Measurements from ENCODE around the gene APOB. TPM values are rescaled to one million over a fixed set of nuclear protein-coding genes. Genes with fewer than 3 reads are reported as not detected.
"Not testable (repeated sequence)": the region's sequence is repeated elsewhere in the genome, so short reads cannot be mapped to it uniquely, and the experiment has no call there.

Gene APOB
- polyA plus RNA-seq, 1 of the 3 experiments (the other 2 are of a cell fraction), result not detected

GRCh38 chr2:21030983-21031968 lies 12.6 kb downstream of the APOB start:
- no peaks in the 10 kb centered on the region for H3F3A ChIP-seq (replicated peaks; ENCODE audit: insufficient read depth)
- H3K9ac ChIP-seq, result no peak overlapping the region
- H3K9me3 ChIP-seq, result no peaks in the 10 kb centered on the region
- DNase-seq, result no peak
- ChIA-PET CTCF (interaction anchor here (1.2 to 3.1 kb wide), 2 partner anchors 11 to 250 kb away, joined by 3 to 23 read pairs; partner anchors contain the start of gene APOB), POLR2A (interaction anchor here (0.6 kb wide), 1 partner anchor 656 kb away, joined by 5 read pairs; no protein-coding TSS in a partner anchor)
- H3K27ac ChIP-seq (ENCODE audit: low read depth in 2 of 2, low read length in 1 of 2), result no peak overlapping the region
- no peak overlapping the region for H3K4me3 ChIP-seq (ENCODE audit: low read depth in 2 of 2, low read length in 1 of 2)
- H4K20me1 ChIP-seq (ENCODE audit: insufficient read depth), result no peaks in the 10 kb centered on the region
- 24% methylated on average over 4 of the region's 4 CpGs for WGBS (ENCODE audit: low lambda C conversion rate)
- H3K9me2 ChIP-seq, result no peaks in the 10 kb centered on the region
- no peaks in the 10 kb centered on the region for H3K4me1 ChIP-seq (ENCODE audit: control insufficient read depth in 1 of 2, insufficient read depth in 2 of 2, low read depth in 1 of 2, low read length in 1 of 2)
- no peaks in the 10 kb centered on the region for H3K79me2 ChIP-seq (ENCODE audit: insufficient read depth)
- H3K27me3 ChIP-seq (ENCODE audit: insufficient read depth), result no peaks in the 10 kb centered on the region
- no peaks in the 10 kb centered on the region for H3K36me3 ChIP-seq (replicated peaks in 1 of 2; ENCODE audit: control insufficient read depth in 1 of 2, insufficient read depth in 2 of 2, low read length in 1 of 2)
- no peak overlapping the region for H3K4me2 ChIP-seq
- H2AFZ ChIP-seq (ENCODE audit: low read depth), result no peak overlapping the region
- TF ChIP-seq CTCF (IDR thresholded peaks at IDR 0.05), result no peak
- TF ChIP-seq GABPA (IDR thresholded peaks at IDR 0.05; ENCODE audit: low read depth), result no peak

- Histone ChIP-seq H3K9me2 (no peaks in the 10 kb centered on the region), H3K4me3 (ENCODE audit: low read depth in 2 of 2, low read length in 1 of 2) (no peak overlapping the region), H2AFZ (ENCODE audit: low read depth) (no peak overlapping the region), H3K9me3 (no peaks in the 10 kb centered on the region), H3K27ac (ENCODE audit: low read depth in 2 of 2, low read length in 1 of 2) (no peak overlapping the region), H3K79me2 (ENCODE audit: insufficient read depth) (no peaks in the 10 kb centered on the region), H3K27me3 (ENCODE audit: insufficient read depth) (no peaks in the 10 kb centered on the region), H3K4me1 (ENCODE audit: control insufficient read depth in 1 of 2, insufficient read depth in 2 of 2, low read depth in 1 of 2, low read length in 1 of 2) (no peaks in the 10 kb centered on the region), H4K20me1 (ENCODE audit: insufficient read depth) (no peaks in the 10 kb centered on the region), H3F3A (replicated peaks; ENCODE audit: insufficient read depth) (no peaks in the 10 kb centered on the region), H3K9ac (no peak overlapping the region), H3K36me3 (replicated peaks in 1 of 2; ENCODE audit: control insufficient read depth in 1 of 2, insufficient read depth in 2 of 2, low read length in 1 of 2) (no peaks in the 10 kb centered on the region), H3K4me2 (no peak overlapping the region)
- DNase-seq, result no peak
- CTCF ChIA-PET, result interaction anchor here (8.5 kb wide), 1 partner anchor 11 kb away, joined by 51 read pairs; the partner anchor contains the start of gene APOB
- TF ChIP-seq EZH2phosphoT487 (IDR thresholded peaks at IDR 0.05; ENCODE audit: borderline replicate concordance, low read depth), result no peak
- 46% methylated on average over 2 of the region's 2 CpGs for WGBS (ENCODE audit: low lambda C conversion rate)
- POLR2A ChIA-PET, result no interaction called here
Observed at GRCh38 chr2:21029519-21029918, 14.4 kb downstream of the APOB start.

GRCh38 chr2:21028951-21029350 lies 14.9 kb downstream of the APOB start:
- WGBS (ENCODE audit: low lambda C conversion rate), result 39% methylated on average over 5 of the region's 5 CpGs
- H3K79me2 ChIP-seq (ENCODE audit: insufficient read depth); H2AFZ ChIP-seq (ENCODE audit: low read depth); DNase-seq; H3K4me1 ChIP-seq (ENCODE audit: control insufficient read depth in 1 of 2, insufficient read depth in 2 of 2, low read depth in 1 of 2, low read length in 1 of 2); H3K9ac ChIP-seq; H3K27ac ChIP-seq (ENCODE audit: low read depth in 2 of 2, low read length in 1 of 2); POLR2A ChIA-PET; H4K20me1 ChIP-seq (ENCODE audit: insufficient read depth); H3K4me2 ChIP-seq; H3K9me2 ChIP-seq; H3F3A ChIP-seq (replicated peaks; ENCODE audit: insufficient read depth); H3K27me3 ChIP-seq (ENCODE audit: insufficient read depth); H3K4me3 ChIP-seq (ENCODE audit: low read depth in 2 of 2, low read length in 1 of 2); H3K36me3 ChIP-seq (replicated peaks in 1 of 2; ENCODE audit: control insufficient read depth in 1 of 2, insufficient read depth in 2 of 2, low read length in 1 of 2); H3K9me3 ChIP-seq: not testable (repeated sequence)
- CTCF ChIA-PET, result interaction anchor here (1.0 to 8.5 kb wide), 3 partner anchors 12 to 368 kb away, joined by 3 to 51 read pairs (median 38); partner anchors contain the start of gene APOB
